PC-3 (cell line): ENCODE results near the gene GRK2. TPM values are rescaled to one million over a fixed set of nuclear protein-coding genes. Genes with fewer than 3 reads are reported as not detected.

Source experiments
- ATAC-seq: fragments of 200-7000 bp; cut with Tn5 transposase; 2 replicates; pipeline ENCODE4 v1.9.1; 2020; ENCODE audit warnings: mild to moderate bottlenecking, moderate library complexity
- BruUV-seq: library from RNA; stranded (reverse); fragments of 400-500 nt; replicated peaks from 2 replicates; lab custom pipeline; 2021; lab: Mats Ljungman, UMichigan
- CTCF ChIA-PET: fragments of 300-600 bp; sonication (Branson Sonifier 250); formaldehyde crosslinking; loops from one replicate; lab custom pipeline; 2022; ENCODE audit warnings: antibody characterized with exemption; lab: Charles Lee
- POLR2A ChIA-PET: fragments of 300-600 bp; sonication (Branson Sonifier 250); formaldehyde crosslinking; loops from one replicate; lab custom pipeline; 2022; ENCODE audit warnings: antibody characterized with exemption; ENCODE audit not compliant: unreplicated experiment; lab: Charles Lee
- DNase-seq: peaks from one replicate; pipeline ENCODE4 v3.0.0-alpha.2; 2015
- H2AFZ ChIP-seq: fragments of 300-600 bp; sonication (generic); 2 replicates; pipeline ENCODE4 v1.6.0; 2016; ENCODE audit warnings: antibody characterized with exemption, low read length
- H3F3A ChIP-seq: fragments of 300-600 bp; sonication (generic); one replicate; pipeline ENCODE4 v1.6.0; 2017; ENCODE audit warnings: antibody characterized with exemption, low read length, control low read depth, mild to moderate bottlenecking; ENCODE audit not compliant: unreplicated experiment
- H3K27ac ChIP-seq: fragments of 300-600 bp; sonication (generic); 2 replicates; pipeline ENCODE4 v1.5.1; 2016; ENCODE audit warnings: mild to moderate bottlenecking, low read length
- H3K27me3 ChIP-seq: fragments of 300-600 bp; sonication (generic); 2 replicates; pipeline ENCODE4 v1.6.1; 2016; ENCODE audit warnings: low read length, mixed read lengths
- H3K36me3 ChIP-seq: fragments of 300-600 bp; sonication (generic); 2 replicates; pipeline ENCODE4 v1.6.1; 2016; ENCODE audit warnings: low read depth, mixed run types, low read length, mixed read lengths
- H3K4me1 ChIP-seq: fragments of 300-600 bp; sonication (generic); 2 replicates; pipeline ENCODE4 v1.5.1; 2016; ENCODE audit warnings: low read length; ENCODE audit not compliant: insufficient read depth
- H3K4me2 ChIP-seq: fragments of 300-600 bp; sonication (generic); 2 replicates; pipeline ENCODE4 v1.6.0; 2016; ENCODE audit warnings: low read length
- H3K4me3 ChIP-seq: fragments of 300-600 bp; sonication (generic); 2 replicates; pipeline ENCODE4 v1.5.1; 2016; ENCODE audit warnings: mild to moderate bottlenecking, low read length, mixed read lengths
- H3K79me2 ChIP-seq: fragments of 300-600 bp; sonication (generic); 2 replicates; pipeline ENCODE4 v1.6.1; 2017; ENCODE audit warnings: low read length, mixed read lengths
- H3K9ac ChIP-seq: fragments of 300-600 bp; sonication (generic); 2 replicates; pipeline ENCODE4 v1.6.0; 2016; ENCODE audit warnings: mild to moderate bottlenecking, low read length
- H3K9me2 ChIP-seq: fragments of 300-600 bp; sonication (generic); replicated peaks from 2 replicates; pipeline ENCODE4 v1.6.1; 2016; ENCODE audit warnings: mixed run types, low read length, mixed read lengths
- H3K9me3 ChIP-seq: fragments of 300-600 bp; sonication (generic); 2 replicates; pipeline ENCODE4 v1.6.1; 2016; ENCODE audit warnings: low read length, mixed read lengths
- H4K20me1 ChIP-seq: fragments of 300-600 bp; sonication (generic); 2 replicates; pipeline ENCODE4 v1.6.1; 2016; ENCODE audit warnings: low read length, mixed read lengths
- CTCF ChIP-seq: fragments of 300-600 bp; sonication (generic); conservative IDR thresholded peaks from 2 replicates; pipeline ENCODE4 v1.5.1; 2017; ENCODE audit warnings: antibody characterized with exemption, low read depth, mild to moderate bottlenecking, low read length
- EZH2 ChIP-seq: fragments of 300-600 bp; sonication (generic); IDR thresholded peaks from one replicate; pipeline ENCODE4 v1.6.1; 2017; ENCODE audit warnings: antibody characterized with exemption, mild to moderate bottlenecking, low read length; ENCODE audit not compliant: unreplicated experiment
- EZH2phosphoT487 ChIP-seq: fragments of 300-600 bp; sonication (generic); IDR thresholded peaks from 2 replicates; pipeline ENCODE4 v1.6.1; 2018; ENCODE audit warnings: mild to moderate bottlenecking, antibody characterized with exemption, low read length, borderline replicate concordance
- intact Hi-C: fragments of 100-400 bp; cut with micrococcal nuclease; formaldehyde crosslinking; loops from 2 replicates; pipeline ENCODE4 v1.9.0; 2023
- total RNA-seq: library from RNA; depleted of rRNA; stranded (reverse); fragments of >200 nt; gene quantifications from 2 replicates; pipeline ENCODE4 v1.2.3, GENCODE V29; 2014

GRK2 gene
- total RNA-seq, 1 experiment from 2014 or later: 103 TPM

DNA sequence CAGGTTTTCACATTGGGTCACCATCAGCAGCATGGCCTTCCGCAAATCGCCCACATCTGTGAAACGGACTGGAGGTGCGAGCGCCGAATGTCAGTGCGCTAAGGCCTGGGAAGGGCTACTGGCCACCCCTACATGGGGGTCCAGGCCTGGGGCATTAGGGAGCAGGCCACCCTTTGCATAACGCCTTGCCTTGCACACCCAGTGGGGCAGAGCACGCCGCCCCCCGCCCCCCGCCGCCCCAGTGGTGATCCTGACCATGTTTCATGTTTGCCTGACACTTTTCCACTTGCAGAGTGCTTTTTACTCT is 2.6 kb downstream of the GRK2 start:
- ChIA-PET CTCF (no interaction called here), POLR2A (no interaction called here)
- Histone ChIP-seq H3K79me2 (peaks cover 74% of the 10 kb centered on the region), H3K4me1 (peaks cover 32% of the 10 kb centered on the region), H3K27me3 (no peaks in the 10 kb centered on the region), H3K4me2 (no peak overlapping the region), H3K4me3 (no peak overlapping the region), H3K9me3 (no peaks in the 10 kb centered on the region), H3F3A (no peaks in the 10 kb centered on the region), H3K9me2 (no peaks in the 10 kb centered on the region), H3K27ac (no peak overlapping the region), H3K9ac (no peak overlapping the region), H3K36me3 (peaks cover 12% of the 10 kb centered on the region; the same call in 1 of the 2 replicates), H4K20me1 (peaks cover 47% of the 10 kb centered on the region), H2AFZ (no peak overlapping the region)
- TF ChIP-seq EZH2phosphoT487 (no peak), EZH2 (no peak), CTCF (no peak)
- no peak for DNase-seq
- intact Hi-C loops: loop anchor here (5.0 kb wide), 1 partner anchor 33 kb away; the partner anchor contains the start of gene SSH3
- no TSS peak for BruUV-seq
- ATAC-seq: no peak

DNA sequence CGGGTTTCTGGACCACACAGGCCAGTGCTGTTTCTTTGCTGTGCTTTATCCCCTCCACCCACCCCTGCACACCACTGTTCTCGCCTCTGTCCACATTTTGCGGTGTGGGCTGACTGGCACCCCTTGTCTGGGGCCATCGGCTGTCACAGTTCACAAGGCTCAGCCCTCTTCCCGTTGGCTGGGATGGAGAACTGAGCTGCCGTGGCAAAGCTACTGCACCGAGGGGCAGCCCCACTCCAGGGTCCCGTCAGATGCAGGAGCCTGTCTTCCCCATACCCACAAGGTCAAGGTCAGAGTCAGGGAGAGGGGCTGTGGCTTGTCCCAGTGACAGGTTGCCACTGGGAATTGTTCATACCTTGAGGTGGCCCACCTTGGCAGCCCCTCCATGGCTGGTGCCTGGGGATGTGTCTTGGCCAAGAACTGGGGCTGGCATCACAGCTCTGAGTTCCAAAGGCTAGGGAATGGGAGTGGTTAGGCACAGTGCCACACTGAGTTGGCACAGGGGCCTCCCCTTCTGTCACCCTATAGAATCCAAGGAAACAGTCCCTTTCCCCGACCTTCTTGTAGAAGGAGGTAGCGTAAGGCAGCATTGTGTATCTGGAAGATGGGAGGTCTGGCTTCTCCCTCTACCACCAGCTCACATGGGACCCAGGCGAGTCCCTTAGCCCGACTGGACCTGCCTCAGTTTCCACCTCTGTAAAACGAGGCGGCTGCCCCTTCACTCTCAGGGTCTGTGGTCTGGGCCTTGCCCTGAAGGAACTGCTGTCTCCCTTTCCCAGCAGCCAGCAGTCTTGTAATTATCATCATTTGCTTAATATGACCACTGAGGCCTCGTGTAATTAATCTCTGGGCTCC is 3.4 kb downstream of the GRK2 start:
- POLR2A ChIA-PET: no interaction called here
- peaks cover 49% of the 10 kb centered on the region for H4K20me1 ChIP-seq

More for the DNA sequence above, 3.4 kb downstream of the GRK2 start:
- no peaks in the 10 kb centered on the region for H3F3A ChIP-seq
- no TSS peak for BruUV-seq
- DNase-seq (no peak), ATAC-seq (no peak)
- intact Hi-C loops: loop anchor here (5.0 kb wide), 1 partner anchor 33 kb away; the partner anchor contains the start of gene SSH3
- peaks cover 31% of the 10 kb centered on the region for H3K4me1 ChIP-seq
- no peak overlapping the region for H2AFZ ChIP-seq
- H3K27ac ChIP-seq: no peak overlapping the region
- H3K36me3 ChIP-seq: peaks cover 13% of the 10 kb centered on the region; the same call in 1 of the 2 replicates
- H3K27me3 ChIP-seq: no peaks in the 10 kb centered on the region
- no peaks in the 10 kb centered on the region for H3K9me2 ChIP-seq
- TF ChIP-seq CTCF: no peak
- no peak for TF ChIP-seq EZH2
- no peak for TF ChIP-seq EZH2phosphoT487
- H3K9me3 ChIP-seq: no peaks in the 10 kb centered on the region
- H3K9ac ChIP-seq: no peak overlapping the region
- CTCF ChIA-PET: no interaction called here
- H3K79me2 ChIP-seq: peaks cover 80% of the 10 kb centered on the region
- no peak overlapping the region for H3K4me3 ChIP-seq
- H3K4me2 ChIP-seq: 0 out of 2 replicates have a peak overlapping the region, but pooled peaks have one; percentile 27
